ENCODE measurements around the gene RPL29.

- no peak for TF ChIP-seq FOXM1 (IDR thresholded peaks at IDR 0.05; ENCODE audit: borderline replicate concordance)
- no peak for TF ChIP-seq FOXK2 (IDR thresholded peaks at IDR 0.05)
- TF ChIP-seq LEF1 (IDR thresholded peaks at IDR 0.05; ENCODE audit: borderline replicate concordance), result no peak
- TF ChIP-seq HDGF (IDR thresholded peaks at IDR 0.05; ENCODE audit: borderline replicate concordance), result no peak
- no peak for TF ChIP-seq ZNF384 (IDR thresholded peaks at IDR 0.05)
- TF ChIP-seq NFRKB (IDR thresholded peaks at IDR 0.05), result no peak
Measured at GRCh38 chr3:51954105-51954504, 41.6 kb downstream of the RPL29 start.
